Measurements from ENCODE around the gene AUNIP. TPM values are rescaled to one million over a fixed set of nuclear protein-coding genes. Genes with fewer than 3 reads are reported as not detected.

The AUNIP gene, protein sequence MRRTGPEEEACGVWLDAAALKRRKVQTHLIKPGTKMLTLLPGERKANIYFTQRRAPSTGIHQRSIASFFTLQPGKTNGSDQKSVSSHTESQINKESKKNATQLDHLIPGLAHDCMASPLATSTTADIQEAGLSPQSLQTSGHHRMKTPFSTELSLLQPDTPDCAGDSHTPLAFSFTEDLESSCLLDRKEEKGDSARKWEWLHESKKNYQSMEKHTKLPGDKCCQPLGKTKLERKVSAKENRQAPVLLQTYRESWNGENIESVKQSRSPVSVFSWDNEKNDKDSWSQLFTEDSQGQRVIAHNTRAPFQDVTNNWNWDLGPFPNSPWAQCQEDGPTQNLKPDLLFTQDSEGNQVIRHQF
- 1 to 10 TPM; 3.2 to 4.0 (median 3.6) TPM for polyA plus RNA-seq (ENCODE audit: insufficient read length in 4 of 4)

- peak in 3 of 4 donors; percentile 68 to 77 (median 71) for DNase-seq (ENCODE audit: low read depth in 4 of 4, low spot score in 2 of 4)
These were observed at the start of gene AUNIP for GRCh38 chr1:25858906-25859789. TSS of gene AUNIP (minus strand) at chr1:25859457. CDS start at chr1:25859357, 100 bp downstream.

DNA sequence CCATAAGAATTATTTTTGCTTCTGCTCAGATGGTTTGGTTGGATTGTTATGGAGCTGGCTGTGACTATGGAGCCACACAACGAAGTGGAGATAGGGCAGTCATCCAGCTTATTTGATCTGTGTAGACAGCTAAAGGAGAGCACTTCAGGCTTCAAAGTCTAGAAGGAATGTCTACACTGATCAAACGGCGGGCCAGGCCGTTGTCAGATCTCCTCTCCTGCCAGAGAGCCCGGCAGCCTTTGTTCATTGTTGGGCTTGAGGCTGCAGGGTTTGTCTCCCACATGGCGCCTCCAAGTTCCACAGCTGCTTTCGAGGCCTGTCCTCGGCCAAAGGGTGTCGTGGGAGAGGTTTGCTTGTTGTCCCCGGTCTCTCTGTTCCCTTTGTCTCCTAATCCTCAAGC is 49.8 kb upstream of the AUNIP start:
- DNase-seq (ENCODE audit: low read depth in 4 of 4, low spot score in 2 of 4) = no peak

DNA sequence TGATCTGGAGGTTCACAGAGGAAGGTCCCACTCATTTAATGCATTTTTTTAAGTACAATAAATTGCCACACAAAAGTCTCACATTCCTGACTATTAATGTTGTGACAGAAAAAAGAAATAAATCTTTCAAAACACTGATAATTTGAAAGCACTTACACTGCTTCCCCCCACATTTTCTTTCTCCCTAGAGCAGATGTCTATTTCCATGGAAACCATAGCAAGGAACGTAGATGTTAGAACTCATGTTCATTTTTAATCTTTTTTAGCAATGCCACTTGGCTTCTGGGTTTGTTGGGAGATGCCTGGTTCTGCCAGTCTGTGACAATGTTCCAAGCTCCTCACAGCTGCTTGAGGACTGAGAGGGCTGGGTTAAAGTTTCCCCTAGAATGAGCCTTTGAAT is 48.9 kb upstream of the AUNIP start:
- no peak for DNase-seq (ENCODE audit: low read depth in 4 of 4, low spot score in 2 of 4)

GRCh38 chr1:25907601-25908000 is 48.3 kb upstream of the AUNIP start:
- no peak for DNase-seq (ENCODE audit: low read depth in 4 of 4, low spot score in 2 of 4)

DNA sequence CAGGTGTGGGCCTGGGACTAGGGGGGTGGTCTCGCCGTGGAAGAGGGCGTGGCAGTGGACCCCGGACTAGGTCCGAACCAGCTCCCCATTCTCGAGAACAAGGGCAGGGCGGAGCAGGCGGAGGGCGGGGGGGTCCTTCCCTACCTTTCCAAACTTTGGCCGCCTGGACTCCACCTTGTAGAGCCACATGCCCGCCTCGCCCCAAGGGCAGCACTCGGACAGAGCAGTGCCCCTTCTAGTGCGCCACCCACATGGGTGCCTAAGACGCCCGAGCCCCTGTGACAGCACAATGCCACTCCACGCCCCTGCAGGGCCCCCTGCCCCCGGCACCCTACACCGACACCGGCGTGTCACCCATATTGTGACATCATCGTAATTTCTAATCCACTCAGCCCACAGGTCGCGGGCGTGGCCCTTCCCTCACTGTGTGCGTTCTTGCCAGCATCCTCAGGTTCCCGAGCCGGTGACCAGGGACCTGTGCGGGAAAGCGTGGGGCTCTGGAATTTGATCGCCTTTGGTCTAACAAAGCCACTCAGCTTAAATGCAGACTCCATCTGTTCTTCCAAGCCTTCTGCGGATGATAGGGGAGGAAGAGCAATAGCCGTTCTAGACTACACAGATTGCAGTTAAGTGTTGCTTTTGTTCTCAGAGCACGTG is 47.5 kb upstream of the AUNIP start:
- peak in 2 of 4 donors; percentile 51 to 64 for DNase-seq (ENCODE audit: low read depth in 4 of 4, low spot score in 2 of 4)

DNA sequence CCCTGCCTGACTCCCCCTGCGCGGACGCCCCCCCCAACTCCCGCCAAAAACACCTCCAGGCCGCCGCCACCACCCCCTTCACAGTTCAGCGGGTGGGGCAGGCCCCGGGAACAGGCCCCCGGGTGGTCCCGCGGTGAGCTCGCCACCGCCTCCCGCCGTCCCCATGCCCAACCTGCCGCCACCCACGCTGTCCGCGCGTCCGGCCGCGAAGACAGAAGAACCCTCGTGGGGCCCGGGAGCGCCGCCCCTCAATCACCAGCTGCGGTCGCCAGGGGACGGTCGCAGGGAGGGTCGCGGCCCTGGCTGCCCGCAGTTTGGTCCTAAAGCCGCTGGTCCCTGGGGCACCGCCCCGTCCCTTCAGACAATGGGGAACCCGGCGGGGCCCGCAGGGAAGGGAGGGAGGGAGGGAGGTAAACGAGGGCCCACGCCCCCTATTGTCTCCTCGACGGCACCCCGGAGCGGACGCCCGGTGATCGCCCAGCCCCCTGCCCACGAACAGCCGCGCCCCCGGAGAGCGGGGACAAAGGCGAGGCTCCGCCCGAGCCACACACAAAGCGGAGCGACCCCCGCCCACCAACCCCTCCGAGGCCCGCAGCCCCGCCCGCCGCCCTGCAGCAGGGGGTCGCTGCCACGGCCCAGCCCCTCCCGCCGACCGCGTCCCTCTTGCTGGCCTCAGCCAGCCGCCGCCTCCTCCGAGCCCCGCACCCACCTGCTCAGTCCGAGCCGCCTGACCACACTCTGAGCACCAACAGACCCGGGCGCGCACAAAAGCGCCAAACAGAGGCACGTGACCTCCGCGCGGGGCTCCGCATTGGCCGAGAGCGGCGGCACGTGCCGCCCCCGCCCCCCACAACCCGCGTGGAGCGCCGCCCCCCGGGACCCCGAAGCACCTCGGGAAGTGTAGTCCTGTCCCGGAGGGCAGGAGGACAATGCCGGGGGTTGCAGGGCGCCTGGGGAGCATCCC is 46.7 kb upstream of the AUNIP start, which contains the start of gene STMN1:
Gene STMN1 (minus strand): TSS at position 740 of the 964 bp plus-strand sequence. CDS start 1,743 bp downstream, outside the sequence.
- DNase-seq (ENCODE audit: low read depth in 4 of 4, low spot score in 2 of 4) = peak; percentile 69 to 93 (median 86)

GRCh38 chr1:25904943-25905679 is 45.9 kb upstream of the AUNIP start:
- DNase-seq (ENCODE audit: low read depth in 4 of 4, low spot score in 2 of 4) = peak; percentile 71 to 90 (median 87)

DNA sequence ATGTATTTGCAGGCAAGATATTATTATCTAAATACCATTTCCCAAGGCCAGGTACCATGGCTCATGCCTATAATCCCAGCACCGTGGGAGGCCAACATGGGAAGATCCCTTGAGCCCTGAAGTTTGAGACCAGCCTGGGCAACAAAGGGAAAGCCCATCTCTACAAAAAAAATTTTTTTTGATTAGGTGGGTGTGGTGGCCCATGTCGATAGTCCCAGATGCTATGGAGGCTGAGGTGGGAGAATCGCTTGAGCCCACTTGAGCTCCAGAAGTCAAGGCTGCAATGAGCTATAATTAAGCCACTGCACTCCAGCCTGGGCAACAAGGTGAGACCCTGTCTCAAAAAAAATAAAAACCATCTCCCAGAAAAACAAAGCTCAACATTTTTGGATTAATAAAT is 44.7 kb upstream of the AUNIP start:
- no peak for DNase-seq (ENCODE audit: low read depth in 4 of 4, low spot score in 2 of 4)

- no peak for DNase-seq (ENCODE audit: low read depth in 4 of 4, low spot score in 2 of 4)
These were observed 43.2 kb upstream of the AUNIP start for GRCh38 chr1:25902462-25902861.

DNA sequence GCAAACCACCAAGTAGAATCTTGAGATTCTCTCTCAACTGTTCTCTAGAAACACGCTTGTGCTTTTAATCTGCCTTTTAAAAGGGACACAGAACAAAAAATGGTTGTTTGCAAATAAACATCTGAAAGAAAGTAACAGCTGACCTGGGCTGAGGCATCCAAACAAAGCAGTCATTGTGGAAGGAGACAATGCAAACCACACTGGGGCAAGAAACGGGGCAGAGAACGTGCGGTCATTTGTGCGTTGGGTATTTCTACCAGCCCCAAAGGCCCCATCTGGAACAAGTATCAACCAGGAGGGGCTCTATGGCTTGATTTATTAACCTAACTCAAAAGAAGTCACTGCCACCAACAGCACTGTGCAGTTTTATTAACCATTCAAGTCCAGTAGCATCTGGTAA is 41.0 kb upstream of the AUNIP start:
- no peak for DNase-seq (ENCODE audit: low read depth in 4 of 4, low spot score in 2 of 4)

- DNase-seq (ENCODE audit: low read depth in 4 of 4, low spot score in 2 of 4) = no peak
These were observed 40.5 kb upstream of the AUNIP start for GRCh38 chr1:25899792-25900191.

DNA sequence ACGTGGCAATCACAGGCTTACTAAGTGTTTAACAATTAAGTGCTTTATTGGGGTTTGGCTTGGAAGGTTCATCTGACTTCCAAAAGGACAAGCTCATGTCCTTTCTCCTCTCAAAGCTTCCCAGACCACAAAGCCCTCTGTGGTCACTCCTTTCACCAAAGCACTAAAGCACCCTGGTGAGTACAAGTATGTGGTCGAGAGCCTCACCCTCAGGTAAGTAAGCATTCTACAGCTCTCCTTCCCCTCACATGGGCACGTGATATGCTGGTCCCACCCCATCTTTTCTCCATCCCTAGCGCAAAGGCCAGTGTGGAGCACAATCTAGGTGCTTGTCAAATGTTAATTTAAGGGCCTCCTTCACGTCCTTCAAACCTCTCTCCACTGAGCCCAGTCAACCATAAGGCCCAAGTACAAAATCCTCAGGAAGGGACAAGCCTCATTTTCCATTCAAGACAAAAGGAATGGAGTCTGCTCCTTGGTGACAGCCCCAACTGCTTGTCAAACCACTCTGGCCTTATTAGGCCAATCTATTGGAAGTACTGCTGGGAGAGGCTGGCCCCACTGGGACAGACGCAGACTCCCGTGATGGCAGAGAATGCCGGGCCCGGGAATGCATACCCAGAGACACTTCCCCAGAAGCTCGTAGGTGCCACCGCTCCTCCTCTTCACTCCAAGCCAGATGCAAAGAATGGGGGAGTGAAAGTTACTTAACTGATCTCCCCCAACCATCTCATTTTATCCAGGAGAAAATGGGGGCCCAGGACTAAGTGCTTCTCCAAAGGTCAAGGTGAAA is 39.2 kb upstream of the AUNIP start:
- DNase-seq (ENCODE audit: low read depth in 4 of 4, low spot score in 2 of 4) = no peak

DNA sequence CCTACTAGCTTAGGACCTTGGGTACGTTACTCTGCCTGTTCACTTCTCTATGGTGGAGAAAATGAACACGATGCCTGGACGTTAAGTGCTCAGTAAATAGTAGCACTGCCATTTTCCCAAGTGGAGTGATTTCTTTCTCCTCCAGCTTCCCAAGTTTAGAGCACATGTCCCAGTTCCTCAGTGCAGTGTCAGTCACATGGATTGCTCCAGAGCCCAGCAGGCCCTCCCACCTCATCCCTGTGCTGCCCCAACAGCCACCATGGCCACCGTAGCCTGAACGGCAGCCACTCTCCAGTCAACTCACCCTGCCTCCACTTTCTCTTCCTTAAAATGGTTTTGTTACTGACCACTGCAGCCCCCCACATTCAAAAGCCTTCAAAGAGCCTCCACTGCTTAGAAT is 38.5 kb upstream of the AUNIP start:
- DNase-seq (ENCODE audit: low read depth in 4 of 4, low spot score in 2 of 4) = no peak

- no peak for DNase-seq (ENCODE audit: low read depth in 4 of 4, low spot score in 2 of 4)
These were observed 37.0 kb upstream of the AUNIP start for GRCh38 chr1:25896266-25896665.

DNA sequence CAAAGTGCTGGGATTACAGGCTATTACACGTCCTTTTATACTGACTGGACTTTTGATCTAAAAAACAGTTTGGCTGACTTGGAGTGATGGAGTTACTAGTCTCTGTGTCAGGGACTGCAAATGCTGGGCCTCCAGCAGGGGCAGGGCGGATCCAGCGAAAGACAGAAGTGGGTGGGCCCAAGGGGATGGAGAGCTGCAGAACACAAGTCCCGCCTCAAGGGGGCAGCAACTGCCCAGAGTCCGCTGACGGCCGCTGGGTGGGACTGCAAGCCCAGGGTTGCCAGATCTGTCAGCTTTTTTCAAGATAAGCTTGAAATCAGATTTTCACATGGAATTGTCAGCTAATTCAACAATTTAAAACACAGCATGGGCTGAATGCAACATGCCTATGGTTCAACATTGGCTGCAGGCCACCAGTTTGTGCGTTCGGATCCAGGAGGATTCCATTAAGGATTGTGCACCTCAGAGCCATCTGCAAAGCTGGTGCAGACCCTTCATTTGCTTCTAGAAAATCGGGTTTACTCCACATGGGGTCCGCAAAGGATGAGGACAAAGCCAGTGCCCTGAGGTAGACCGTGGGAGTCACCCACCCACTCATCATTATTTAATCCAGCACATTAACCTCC is 36.2 kb upstream of the AUNIP start:
- DNase-seq (ENCODE audit: low read depth in 4 of 4, low spot score in 2 of 4) = peak; percentile 67 to 90 (median 83)

GRCh38 chr1:25893116-25893515 is 33.9 kb upstream of the AUNIP start:
- DNase-seq (ENCODE audit: low read depth in 4 of 4, low spot score in 2 of 4) = no peak

GRCh38 chr1:25891606-25892005 is 32.3 kb upstream of the AUNIP start:
- DNase-seq (ENCODE audit: low read depth in 4 of 4, low spot score in 2 of 4) = no peak
